Peyer's patch (tissue), 4 donors: ENCODE data around the gene NUP214.

Source experiments
- POLR2A ChIP-seq, 2 donors: fragments of 450-650 bp; IDR thresholded peaks; one replicate each; pipeline ENCODE4 v1.5.1; 2017; ENCODE audit warnings: antibody characterized with exemption in 2 of 2, mild to moderate bottlenecking in 2 of 2, moderate library complexity in 2 of 2
- TF ChIP-seq, protein P1 (sequence below), 6 experiments: fragments of 450-650 bp in 4 of 6; fragments of 200-600 bp in 2 of 6; sonication (generic) in 1 of 6; IDR thresholded peaks; one replicate each; pipeline ENCODE4 v1.5.1; 2017 to 2019; ENCODE audit warnings: antibody characterized with exemption in 6 of 6, mild to moderate bottlenecking in 3 of 6, moderate library complexity in 1 of 6

DNA sequence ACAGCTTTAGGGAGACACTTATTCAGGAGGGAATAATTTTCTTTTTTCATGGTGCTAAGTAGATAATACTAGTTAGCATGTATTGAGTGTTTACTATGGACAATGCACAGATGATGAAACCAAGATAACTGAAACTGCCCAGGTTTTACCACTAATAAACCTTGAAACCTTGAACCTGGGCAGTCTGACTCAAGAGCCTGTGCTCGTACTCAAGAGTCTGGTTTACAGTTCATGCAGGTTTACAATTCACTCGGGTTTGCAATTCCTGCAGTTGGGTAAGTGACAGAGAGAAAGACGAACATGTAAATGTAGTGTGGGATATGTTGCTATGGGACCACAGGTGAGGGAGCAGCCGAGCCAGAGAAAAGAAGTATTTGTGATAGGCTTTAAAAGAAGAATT lies 28.2 kb downstream of the NUP214 start:
- TF ChIP-seq, protein P1, sequence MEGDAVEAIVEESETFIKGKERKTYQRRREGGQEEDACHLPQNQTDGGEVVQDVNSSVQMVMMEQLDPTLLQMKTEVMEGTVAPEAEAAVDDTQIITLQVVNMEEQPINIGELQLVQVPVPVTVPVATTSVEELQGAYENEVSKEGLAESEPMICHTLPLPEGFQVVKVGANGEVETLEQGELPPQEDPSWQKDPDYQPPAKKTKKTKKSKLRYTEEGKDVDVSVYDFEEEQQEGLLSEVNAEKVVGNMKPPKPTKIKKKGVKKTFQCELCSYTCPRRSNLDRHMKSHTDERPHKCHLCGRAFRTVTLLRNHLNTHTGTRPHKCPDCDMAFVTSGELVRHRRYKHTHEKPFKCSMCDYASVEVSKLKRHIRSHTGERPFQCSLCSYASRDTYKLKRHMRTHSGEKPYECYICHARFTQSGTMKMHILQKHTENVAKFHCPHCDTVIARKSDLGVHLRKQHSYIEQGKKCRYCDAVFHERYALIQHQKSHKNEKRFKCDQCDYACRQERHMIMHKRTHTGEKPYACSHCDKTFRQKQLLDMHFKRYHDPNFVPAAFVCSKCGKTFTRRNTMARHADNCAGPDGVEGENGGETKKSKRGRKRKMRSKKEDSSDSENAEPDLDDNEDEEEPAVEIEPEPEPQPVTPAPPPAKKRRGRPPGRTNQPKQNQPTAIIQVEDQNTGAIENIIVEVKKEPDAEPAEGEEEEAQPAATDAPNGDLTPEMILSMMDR (IDR thresholded peaks at IDR 0.05): no peak
- TF ChIP-seq POLR2A (IDR thresholded peaks at IDR 0.05): no peak
